ENCODE data around the gene MNX1.

MNX1 gene

DNA sequence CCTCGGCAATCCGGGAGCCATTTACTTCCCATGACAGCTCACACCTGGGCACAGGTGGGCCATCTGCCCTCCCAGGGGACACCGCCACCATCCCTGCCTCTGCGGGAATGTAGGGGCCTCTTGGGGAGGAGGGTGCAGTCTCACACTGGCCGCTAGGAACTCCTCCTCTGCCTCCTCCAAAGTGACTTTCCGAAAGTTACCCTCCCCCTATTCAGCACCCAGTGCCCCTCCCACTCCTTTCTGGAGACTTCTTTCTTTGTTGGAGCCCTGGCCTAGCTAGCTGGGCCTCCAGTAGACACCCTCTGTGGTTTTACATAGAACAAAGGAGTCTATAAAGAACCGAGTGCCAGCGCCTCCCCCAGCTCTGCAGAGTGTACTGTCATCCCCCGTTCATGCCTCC, 45.8 kb upstream of the MNX1 start:
- H3K27ac ChIP-seq, result no peak overlapping the region
- TF ChIP-seq, protein P1, sequence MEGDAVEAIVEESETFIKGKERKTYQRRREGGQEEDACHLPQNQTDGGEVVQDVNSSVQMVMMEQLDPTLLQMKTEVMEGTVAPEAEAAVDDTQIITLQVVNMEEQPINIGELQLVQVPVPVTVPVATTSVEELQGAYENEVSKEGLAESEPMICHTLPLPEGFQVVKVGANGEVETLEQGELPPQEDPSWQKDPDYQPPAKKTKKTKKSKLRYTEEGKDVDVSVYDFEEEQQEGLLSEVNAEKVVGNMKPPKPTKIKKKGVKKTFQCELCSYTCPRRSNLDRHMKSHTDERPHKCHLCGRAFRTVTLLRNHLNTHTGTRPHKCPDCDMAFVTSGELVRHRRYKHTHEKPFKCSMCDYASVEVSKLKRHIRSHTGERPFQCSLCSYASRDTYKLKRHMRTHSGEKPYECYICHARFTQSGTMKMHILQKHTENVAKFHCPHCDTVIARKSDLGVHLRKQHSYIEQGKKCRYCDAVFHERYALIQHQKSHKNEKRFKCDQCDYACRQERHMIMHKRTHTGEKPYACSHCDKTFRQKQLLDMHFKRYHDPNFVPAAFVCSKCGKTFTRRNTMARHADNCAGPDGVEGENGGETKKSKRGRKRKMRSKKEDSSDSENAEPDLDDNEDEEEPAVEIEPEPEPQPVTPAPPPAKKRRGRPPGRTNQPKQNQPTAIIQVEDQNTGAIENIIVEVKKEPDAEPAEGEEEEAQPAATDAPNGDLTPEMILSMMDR (IDR thresholded peaks at IDR 0.05), result no peak
- H3K36me3 ChIP-seq, result no peaks in the 10 kb centered on the region
- no peaks in the 10 kb centered on the region for H3K27me3 ChIP-seq
- peaks cover 31 to 36% of the 10 kb centered on the region in 2 experiments for H3K4me1 ChIP-seq (ENCODE audit: control insufficient read depth in 1 of 2, insufficient read depth in 1 of 2, low read depth in 1 of 2, low read length in 1 of 2)
- H3K9me3 ChIP-seq, result no peaks in the 10 kb centered on the region
- H3K4me3 ChIP-seq (ENCODE audit: low read depth in 1 of 2, low read length in 1 of 2), result no peak overlapping the region

DNA sequence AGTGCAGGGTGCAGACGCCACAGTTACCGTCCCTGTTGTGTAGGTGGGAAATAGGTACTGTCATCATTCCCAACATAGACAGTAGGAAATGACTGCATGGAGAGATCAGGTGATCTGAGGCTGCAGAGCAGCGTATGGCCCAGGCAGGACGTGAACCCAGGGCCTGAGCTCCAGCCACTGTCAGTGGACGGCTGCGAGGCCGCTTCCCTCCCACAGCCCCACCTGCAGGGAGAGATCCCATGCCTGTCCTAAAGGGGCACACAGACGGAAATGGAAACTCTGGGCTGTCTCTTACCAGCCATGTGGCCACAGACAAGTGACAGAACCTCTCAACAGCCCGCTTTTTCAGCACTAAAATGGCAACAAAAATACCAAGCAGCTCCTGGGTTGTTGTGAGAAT, 44.5 kb upstream of the MNX1 start:
- Histone ChIP-seq H3K4me1 (ENCODE audit: control insufficient read depth in 1 of 2, insufficient read depth in 1 of 2, low read depth in 1 of 2, low read length in 1 of 2) (peaks cover 44 to 49% of the 10 kb centered on the region in 2 experiments), H3K9me3 (no peaks in the 10 kb centered on the region), H3K27me3 (no peaks in the 10 kb centered on the region), H3K4me3 (ENCODE audit: low read depth in 1 of 2, low read length in 1 of 2) (no peak overlapping the region), H3K36me3 (no peaks in the 10 kb centered on the region), H3K27ac (no peak overlapping the region)
- TF ChIP-seq, protein P1 (IDR thresholded peaks at IDR 0.05), result no peak

DNA sequence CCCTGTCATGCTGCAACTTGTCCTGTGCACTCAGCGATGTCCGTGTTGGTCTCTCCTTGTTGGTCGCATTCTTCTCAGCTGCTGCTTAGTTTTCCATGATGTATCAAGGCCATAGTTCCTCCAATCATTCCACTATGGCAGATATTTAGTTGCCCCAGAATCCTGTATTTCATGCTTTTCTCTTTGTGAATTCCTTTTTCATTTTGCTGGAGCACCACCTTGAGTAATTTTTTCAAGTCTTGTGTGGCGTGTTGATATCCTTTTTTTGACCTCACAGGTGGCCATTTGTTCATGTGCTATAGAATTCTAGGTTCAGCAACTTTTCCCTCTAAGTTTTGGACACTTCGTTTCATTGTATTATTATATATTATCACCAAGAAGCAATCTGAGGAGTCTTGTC, 42.7 kb upstream of the MNX1 start:
- H3K36me3 ChIP-seq, result no peaks in the 10 kb centered on the region
- H3K9me3 ChIP-seq, result no peaks in the 10 kb centered on the region
- peaks cover 45 to 51% of the 10 kb centered on the region in 2 experiments for H3K4me1 ChIP-seq (ENCODE audit: control insufficient read depth in 1 of 2, insufficient read depth in 1 of 2, low read depth in 1 of 2, low read length in 1 of 2)
- no peak overlapping the region for H3K4me3 ChIP-seq (ENCODE audit: low read depth in 1 of 2, low read length in 1 of 2)
- H3K27ac ChIP-seq, result no peak overlapping the region
- H3K27me3 ChIP-seq, result no peaks in the 10 kb centered on the region
- TF ChIP-seq, protein P1 (IDR thresholded peaks at IDR 0.05), result no peak

DNA sequence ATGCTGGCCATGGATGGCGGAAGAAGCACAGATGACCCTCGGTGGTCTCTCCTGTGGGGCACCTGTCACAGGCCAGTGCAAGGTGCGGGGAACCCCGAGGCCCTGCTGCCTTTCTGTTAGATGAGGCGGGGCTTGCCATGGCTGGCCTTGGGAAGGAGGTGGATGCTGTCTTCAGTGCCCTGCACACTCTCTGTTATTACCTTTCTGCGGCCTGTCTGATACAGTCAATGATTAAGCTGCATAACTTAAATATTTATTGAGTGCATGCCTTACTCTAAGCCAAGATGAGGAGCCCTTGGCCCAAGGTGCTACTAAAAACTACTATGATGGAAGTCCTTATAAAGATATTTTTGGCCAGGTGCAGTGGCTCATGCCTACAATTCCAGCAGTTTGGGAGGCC, 36.7 kb upstream of the MNX1 start:
- TF ChIP-seq, protein P1 (IDR thresholded peaks at IDR 0.05), result no peak
- H3K4me1 ChIP-seq (ENCODE audit: control insufficient read depth in 1 of 2, insufficient read depth in 1 of 2, low read depth in 1 of 2, low read length in 1 of 2), result peaks cover 68 to 72% of the 10 kb centered on the region in 2 experiments

DNA sequence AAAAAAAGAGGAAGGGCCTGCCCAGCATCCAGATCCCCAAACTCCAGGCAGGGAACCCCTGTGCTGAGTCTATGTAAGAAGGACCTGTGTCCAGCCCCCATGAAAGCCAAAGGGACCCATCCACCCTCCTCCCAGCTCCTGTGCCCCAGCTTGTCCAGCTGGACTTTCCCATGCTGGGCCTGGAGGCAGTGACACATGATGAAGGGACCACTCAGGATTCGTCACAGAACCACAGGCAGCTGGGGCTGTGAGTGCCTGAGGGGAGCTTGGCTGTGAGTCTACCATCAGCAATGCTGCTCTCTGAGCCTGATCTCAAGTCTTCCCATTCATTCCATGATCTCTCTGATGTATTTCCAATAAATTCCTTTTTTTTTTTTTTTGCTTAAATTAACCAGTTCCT, 36.2 kb upstream of the MNX1 start:
- peaks cover 68% of the 10 kb centered on the region in 2 experiments for H3K4me1 ChIP-seq (ENCODE audit: control insufficient read depth in 1 of 2, insufficient read depth in 1 of 2, low read depth in 1 of 2, low read length in 1 of 2)
- no peak overlapping the region for H3K4me3 ChIP-seq (ENCODE audit: low read depth in 1 of 2, low read length in 1 of 2)
- H3K36me3 ChIP-seq, result no peaks in the 10 kb centered on the region
- H3K27me3 ChIP-seq, result peaks cover 6% of the 10 kb centered on the region
- H3K27ac ChIP-seq, result no peak overlapping the region
- TF ChIP-seq, protein P1 (IDR thresholded peaks at IDR 0.05), result no peak
- H3K9me3 ChIP-seq, result no peaks in the 10 kb centered on the region

More for the DNA sequence above, 36.7 kb upstream of the MNX1 start:
- Histone ChIP-seq H3K9me3 (no peaks in the 10 kb centered on the region), H3K27me3 (peaks cover 1% of the 10 kb centered on the region), H3K4me3 (ENCODE audit: low read depth in 1 of 2, low read length in 1 of 2) (no peak overlapping the region), H3K36me3 (no peaks in the 10 kb centered on the region), H3K27ac (no peak overlapping the region)

Data from neutrophil (primary cell).